Upper lobe of left lung (tissue), 4 donors: ENCODE measurements around the gene STAU1.

Experiments
- EP300 ChIP-seq, 4 donors: sonication (generic); formaldehyde crosslinking; IDR thresholded peaks; one replicate each; pipeline ENCODE4 v1.5.1; 2017; ENCODE audit warnings: antibody characterized with exemption in 4 of 4, control low read depth in 2 of 4
- POLR2A ChIP-seq, 4 donors: fragments of 450-650 bp; IDR thresholded peaks; one replicate each; pipeline ENCODE4 v1.5.1; 2016 to 2017; ENCODE audit warnings: antibody characterized with exemption in 4 of 4, mild to moderate bottlenecking in 2 of 4
- POLR2AphosphoS5 ChIP-seq, 2 donors: sonication (generic); formaldehyde crosslinking; IDR thresholded peaks; one replicate each; pipeline ENCODE4 v1.5.1; 2017; ENCODE audit warnings: antibody characterized with exemption in 2 of 2
- TF ChIP-seq, protein P1 (sequence below), 6 experiments: fragments of 450-650 bp in 4 of 6; fragments of 200-600 bp in 2 of 6; sonication (generic) in 2 of 6; IDR thresholded peaks; one replicate each; pipeline ENCODE4 v1.5.1; 2016 to 2019; ENCODE audit warnings: antibody characterized with exemption in 6 of 6

DNA sequence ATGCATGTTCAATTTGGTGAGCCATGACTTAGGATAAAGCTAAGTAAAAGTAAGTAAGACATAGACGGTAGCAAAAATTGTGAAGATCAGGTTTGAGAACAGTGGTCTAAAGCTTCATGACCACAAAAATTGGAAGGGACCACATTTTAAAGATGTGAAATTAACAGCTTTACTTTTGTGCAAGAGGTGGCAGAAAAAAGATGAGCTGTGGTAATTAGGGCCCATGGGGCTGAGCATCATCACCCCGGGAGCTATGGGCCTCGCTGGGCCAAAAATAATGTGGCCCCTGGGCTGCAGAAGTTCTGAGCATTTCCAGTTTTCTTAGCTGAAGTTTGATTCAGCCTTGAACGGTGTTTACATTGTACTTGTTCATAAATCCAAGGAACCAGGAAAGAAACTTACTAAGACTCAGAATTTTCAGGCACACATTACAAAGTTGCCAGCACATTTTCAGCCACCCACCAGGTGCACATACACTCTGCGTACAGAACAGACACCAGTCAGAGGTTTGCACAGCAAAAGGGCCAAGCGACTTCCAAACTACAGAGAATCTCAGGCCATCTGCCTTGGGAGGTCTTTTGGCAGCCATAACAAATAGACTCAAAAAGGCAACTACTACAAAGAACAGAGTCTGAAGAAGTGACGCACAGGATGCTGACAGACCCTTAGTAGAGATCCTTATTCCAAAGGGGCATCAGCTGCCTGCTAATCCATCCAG, 84.3 kb downstream of the STAU1 start:
- TF ChIP-seq, protein P1, sequence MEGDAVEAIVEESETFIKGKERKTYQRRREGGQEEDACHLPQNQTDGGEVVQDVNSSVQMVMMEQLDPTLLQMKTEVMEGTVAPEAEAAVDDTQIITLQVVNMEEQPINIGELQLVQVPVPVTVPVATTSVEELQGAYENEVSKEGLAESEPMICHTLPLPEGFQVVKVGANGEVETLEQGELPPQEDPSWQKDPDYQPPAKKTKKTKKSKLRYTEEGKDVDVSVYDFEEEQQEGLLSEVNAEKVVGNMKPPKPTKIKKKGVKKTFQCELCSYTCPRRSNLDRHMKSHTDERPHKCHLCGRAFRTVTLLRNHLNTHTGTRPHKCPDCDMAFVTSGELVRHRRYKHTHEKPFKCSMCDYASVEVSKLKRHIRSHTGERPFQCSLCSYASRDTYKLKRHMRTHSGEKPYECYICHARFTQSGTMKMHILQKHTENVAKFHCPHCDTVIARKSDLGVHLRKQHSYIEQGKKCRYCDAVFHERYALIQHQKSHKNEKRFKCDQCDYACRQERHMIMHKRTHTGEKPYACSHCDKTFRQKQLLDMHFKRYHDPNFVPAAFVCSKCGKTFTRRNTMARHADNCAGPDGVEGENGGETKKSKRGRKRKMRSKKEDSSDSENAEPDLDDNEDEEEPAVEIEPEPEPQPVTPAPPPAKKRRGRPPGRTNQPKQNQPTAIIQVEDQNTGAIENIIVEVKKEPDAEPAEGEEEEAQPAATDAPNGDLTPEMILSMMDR (IDR thresholded peaks at IDR 0.05): no peak
- TF ChIP-seq POLR2A (IDR thresholded peaks at IDR 0.05) (no peak), POLR2AphosphoS5 (IDR thresholded peaks at IDR 0.05) (no peak), EP300 (IDR thresholded peaks at IDR 0.05) (no peak)
